Measurements from ENCODE around the gene GUCA1A. TPM values are rescaled to one million over a fixed set of nuclear protein-coding genes. Genes with fewer than 3 reads are reported as not detected.
"Not testable (repeated sequence)": the region's sequence is repeated elsewhere in the genome, so short reads cannot be mapped to it uniquely, and the experiment has no call there.

The GUCA1A gene
- polyA plus RNA-seq, 1 donor, result not detected

DNA sequence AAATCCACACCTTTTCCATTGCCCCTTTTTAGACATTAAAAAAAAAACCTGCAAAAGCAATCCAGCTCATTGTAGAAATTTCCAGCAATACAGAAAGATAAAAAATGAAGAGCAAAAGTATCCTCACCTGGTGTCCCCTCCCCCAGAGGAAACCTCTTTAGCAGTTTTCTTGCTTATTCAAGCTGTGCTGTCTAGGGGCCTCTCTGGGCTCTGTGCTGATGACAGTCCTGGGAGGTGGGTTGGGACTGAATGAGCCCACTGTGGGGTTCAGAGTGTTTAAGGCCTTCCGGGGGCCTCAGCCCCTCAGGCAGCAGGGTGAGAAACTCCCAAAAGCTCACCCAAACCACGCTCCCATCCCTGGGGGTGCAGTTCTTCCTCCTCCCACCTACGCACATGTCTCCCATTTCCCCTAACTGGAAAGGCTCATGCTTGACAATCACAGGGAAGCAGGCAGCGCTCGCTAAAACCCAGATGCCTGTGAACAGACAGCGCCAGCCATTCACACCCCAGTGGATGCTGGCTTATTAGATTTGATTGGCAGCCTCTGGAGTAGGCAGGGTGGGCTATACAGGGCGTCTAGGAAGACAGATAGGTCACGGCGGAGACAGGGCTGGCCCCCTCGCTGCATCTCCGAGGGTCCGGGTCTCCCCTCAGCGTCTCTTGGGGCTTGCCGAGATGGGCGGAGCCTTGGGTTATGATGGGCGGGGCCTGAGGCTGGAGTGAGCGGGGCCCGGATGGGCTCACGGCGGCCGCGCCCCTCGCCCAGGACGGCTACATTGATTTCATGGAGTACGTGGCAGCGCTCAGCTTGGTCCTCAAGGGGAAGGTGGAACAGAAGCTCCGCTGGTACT is 4.6 kb downstream of the GUCA1A start:
- DNase-seq, result no peak

DNA sequence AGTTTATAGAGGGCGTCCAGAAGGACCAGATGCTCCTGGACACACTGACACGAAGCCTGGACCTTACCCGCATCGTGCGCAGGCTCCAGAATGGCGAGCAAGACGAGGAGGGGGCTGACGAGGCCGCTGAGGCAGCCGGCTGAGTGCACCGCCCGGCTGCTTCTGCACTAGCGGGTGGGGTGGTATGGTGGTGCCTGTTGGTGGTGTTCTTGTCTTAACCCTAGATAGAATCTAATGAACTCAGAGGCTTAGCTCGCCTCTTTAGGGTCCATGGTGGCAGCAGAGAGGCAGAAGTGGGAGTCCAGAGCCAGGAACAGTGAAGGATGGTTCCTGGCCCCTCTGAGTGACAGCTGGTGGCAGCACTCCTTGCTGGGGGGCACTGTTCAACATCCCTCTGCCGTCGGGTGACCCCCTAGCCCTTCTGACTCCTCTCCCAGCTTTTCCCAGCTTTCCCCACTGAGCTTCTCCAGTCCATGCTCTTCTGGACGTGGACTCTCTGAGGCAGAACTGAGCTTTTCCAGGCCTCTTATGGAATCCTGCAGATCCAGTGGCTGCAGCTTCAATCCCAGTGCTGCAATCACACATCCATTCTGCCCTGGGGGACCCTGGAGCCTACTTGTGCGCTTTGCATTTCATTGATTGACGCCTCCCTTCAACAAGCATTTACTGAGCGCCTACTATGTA is 6.2 kb downstream of the GUCA1A start:
- no peak for DNase-seq

DNA sequence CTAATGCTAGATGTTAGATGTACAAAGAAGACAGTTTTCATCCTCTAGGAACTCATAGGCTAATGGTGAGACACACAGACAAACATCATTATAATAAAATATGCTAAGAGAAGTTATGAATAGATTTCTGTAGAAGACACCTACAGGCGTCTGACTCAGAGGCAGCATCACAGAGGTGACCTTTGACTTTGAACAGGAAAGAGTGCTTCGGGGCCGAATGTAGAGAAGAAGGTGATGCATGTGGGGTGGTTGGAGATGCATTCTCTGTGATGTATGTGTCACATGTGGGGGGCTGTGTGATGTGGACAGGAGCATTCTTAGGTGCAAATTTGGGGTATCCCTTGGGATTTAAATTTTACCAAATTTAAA is 6.8 kb downstream of the GUCA1A start:
- DNase-seq, result no peak

DNA sequence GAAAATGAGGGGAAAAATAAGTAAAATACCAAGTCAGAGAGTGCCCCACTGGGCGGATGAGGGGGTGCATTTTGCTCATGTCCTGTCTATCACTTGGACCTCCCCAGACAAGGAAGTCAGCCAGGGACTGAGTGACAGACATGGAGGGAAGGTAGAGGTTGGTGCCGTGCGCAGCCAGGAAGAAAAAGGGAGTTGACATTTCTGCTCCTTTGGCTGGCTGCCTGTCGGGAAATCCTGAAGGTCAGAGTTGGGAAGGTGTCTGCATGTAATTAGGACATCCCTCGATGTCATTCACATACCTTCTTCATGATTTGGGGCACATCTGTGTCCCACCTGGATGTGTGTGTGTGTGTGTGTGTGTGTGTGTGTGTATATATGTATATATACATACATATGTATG is 8.9 kb downstream of the GUCA1A start:
- no peak for DNase-seq

DNA sequence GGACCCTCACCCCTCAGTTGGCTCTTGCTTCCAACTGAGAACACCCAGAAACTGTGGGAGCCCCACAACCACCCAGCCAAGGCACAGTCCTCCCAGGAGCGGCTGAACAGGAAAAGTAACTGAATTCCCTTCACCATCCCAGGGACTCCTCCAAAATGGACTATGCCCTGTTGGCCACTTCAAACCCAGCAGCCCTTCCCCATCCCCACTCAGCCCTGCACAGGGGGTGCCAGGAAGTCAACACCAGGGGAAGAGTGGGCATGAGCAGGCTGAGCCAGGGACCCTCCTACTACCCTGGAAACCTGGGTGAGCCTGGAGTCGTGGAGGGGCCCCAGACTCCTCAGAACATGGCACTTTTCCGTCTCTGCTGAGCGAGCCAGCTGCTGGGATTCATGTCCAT is 11.3 kb downstream of the GUCA1A start:
- no peak for DNase-seq

DNA sequence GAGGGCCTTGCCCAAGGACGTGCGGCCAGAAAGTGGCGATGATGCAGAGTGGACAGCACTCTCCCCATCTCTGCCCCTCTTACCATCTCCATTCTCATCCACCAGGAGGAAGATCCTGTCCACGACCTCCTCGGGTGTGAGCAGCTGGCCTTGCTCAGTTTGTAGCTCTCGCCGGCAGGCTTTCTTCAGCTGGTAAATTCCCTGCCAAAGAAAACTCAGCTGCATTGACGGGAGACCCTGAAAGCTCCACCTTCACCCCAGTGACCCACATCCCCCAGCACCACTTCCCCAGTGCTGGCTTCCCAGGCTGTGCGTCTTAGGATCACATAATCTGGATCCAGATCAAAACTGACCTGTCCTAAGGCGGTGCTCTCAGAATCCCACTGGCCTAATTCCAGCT is 12.4 kb downstream of the GUCA1A start:
- no peak for DNase-seq

DNA sequence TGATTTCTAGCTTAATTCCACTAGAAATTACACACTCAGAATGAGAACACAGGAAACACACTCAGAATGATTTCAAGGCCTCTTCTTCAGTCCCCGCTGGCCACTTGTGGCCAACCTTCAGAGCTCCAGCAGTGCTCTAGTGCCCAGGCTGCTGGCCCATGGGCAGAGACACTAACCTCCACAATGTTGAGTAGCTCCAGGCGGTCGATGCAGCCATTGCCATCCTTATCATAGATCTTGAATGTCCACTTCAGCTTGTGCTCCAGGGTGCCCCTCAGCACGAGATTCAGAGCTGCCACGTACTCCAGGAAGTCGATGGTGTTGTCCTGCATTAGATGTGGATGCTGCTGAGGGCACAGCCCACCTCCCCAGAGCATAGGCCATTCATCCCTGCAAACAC is 15.2 kb downstream of the GUCA1A start:
- no peak for DNase-seq

DNA sequence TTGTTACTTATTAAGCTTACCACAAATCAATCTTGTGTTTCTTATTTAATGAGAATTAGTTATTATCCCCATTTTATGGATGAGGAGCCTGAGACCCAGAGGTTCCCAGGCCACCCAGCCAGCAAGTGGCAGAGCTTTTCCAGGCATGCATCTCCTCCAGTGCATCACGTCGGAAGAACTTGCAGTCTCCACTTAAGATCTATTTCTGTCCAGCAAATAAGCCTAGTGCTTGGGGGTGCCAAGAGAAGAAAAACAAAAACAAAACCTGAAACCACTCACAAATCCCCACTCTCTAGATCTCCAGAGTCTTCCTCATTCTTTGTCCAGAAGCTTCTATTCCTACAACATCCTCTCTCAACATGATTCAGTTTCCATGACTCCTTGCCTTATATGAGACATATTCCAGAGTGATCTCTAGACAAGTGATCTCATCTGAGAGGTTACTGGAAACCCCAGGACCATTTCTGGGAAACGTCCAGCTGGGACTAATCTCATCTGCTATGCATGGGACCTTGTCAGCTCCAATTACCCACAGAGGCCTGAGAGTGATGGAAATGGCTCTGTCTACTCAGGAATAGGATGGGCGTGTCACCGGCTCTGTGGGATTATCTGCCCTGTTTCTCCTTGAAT is 17.5 kb downstream of the GUCA1A start:
- no peak for DNase-seq

DNA sequence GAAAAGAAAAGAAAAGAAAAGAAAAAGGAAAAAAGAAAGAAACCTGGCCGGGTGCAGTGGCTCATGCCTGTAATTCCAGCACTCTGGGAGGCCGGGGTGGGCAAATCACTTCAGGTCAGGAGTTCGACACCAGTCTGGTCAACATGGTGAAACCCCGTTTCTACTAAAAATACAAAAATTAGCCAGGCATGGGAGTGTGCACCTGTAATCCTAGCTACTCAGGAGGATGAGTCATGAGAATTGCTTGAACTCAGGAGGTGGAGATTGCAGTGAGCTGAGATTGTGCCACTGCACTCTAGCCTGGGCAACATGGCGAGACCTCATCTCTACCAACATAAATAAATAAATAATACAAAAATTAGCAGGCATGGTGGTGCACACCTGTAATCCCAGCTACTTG is 19.2 kb downstream of the GUCA1A start:
- not testable (repeated sequence) for DNase-seq

DNA sequence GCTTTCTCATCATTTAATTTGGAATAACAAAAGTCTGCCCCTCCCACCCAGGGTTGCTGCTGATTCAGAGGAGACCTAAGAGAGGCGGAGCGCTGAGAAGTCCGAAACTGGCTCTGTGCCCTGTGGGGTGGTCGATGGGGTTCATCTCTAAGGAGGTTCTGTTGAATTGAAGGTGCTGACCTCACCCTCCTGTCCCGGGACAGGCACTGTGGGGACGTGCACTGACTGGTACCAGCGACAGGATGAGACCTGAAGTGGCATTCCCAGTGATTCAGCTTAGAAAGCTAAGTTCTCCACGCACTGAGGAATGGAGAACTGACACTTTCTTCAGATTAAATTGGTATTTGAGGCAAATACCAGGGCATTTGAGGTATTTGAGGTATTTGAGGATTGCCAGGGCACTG is 20.3 kb downstream of the GUCA1A start:
- DNase-seq, result no peak

DNA sequence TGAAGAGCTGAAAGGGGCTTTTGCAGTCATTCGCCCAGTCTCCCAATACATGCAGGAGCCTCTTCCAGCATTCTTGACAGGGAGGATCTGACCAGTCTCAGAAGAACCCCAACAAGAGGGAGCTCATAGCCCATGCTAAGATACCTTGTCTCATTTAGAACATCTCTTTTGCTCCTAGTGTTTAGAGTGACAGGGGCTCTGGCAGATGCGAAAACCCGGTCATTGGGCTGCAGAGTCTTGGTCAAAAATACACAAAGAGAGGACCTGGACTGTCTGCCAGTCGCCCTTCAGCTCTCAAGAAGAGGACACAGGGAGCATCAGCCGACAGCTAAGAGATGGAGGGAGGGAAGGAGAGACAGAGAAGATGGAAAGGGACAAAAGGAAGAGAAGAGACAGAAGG is 20.9 kb downstream of the GUCA1A start:
- no peak for DNase-seq

DNA sequence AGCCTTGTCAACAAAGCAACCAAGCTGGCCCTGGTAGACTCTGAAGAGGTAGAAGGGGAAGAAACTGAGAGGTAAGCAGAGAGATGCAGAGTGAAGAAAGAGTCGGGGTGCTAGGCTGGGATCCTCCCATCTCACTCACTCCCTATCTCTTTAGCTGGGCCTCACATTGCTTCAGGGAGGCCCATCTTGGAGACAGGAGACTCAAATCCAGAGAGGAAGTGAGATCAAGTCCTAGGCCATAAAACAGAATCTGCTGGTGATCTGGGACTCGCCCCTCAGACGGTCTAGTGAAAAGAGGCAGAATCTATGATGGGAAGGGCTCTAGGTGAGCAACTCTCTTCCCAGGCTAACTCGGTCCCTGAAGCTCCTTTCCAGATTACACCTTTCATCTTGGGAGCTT is 22.3 kb downstream of the GUCA1A start:
- DNase-seq, result no peak

DNA sequence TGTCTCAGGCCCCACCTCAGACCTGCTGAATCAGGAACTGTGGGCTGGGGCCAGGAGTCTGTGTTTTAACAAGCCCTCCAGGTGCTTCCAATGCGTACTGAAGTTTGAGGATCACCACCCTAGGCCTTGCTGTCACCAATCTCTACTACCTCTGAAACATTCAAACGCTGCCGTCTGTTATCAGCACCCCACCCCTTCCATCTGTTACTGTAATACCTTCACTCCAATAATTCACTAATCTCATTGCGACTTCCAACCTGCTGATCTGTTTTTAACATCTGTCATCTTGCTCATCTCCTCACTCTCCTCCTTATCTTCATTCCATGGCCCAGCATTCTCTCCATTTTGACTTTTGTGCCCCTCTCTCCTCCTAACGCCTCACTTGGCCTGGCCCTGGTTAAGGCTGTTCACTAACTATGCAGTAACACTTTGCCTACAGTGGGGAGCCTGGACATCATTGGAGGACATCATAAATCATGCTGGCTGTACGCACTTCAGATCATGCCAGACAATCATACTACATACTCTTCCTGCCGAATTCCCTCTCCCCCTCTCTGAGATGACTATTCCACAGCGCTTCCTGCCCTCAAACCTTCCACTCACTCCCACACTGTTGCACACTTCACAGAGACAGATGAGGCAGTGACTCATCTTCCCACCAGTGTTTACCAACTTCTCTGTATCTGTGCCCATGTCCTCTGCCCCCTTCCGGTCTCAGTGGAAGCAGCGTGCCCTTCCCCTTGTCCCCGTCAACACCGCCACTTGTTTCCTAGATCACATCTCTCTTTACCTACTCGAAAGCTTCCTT is 24.6 kb downstream of the GUCA1A start:
- DNase-seq, result no peak

DNA sequence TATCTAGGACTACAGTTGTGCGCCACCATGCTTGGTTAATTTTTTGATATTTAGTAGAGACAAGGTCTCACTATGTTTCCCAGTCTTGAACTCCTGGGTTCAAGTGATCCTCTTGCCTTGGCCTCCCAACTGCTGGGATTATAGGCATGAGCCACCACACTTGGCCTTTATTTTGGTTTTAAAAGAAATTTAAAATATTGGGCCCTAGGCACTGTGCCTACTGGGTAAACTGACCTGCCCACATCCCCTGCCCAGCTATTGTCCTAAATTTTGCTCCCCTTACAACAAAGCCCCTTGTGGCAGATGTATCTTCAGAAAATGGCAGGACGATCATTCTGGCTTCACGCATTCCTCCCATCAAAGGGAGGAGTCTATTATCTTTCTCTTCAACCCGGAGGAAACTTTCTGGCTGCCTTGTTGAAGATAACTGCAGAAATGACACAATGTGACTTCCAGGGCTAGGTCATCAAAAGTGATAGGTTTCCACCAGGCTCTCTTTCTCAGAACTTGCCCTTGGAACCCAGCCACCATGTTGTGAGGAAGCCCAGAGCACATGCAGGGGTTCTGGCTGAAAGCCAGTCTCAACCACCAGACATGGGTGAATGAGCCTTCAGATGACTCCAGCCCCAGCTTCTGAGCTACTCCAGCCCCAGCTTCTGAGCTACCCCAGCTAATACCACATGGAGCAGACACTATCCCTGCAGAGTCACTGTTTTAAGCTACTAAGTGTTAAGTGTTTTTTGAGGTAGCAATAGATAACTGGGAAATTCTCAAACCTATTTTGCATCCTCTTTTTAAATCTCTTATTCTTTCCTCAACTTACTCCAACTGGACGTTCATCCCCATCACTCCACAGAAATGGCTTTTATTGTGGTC is 26.2 kb downstream of the GUCA1A start:
- no peak for DNase-seq

DNA sequence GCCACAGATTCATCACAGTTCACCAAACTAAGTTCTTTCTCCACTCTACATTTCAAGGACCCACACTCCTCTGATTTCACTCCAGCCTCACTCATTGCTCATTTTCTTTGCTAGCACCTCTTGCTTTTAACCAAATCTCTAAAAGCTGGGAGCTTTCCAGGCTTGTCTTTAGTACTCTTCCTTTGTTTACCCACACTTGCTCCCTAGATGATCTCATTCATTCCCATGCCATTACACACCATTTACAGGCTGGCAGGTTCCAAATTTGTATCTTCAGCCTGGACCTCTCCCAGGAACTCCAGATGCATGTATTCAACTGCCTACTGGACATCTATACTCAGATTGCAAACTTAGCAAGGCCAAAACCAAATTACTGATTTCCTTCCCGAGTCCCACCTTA is 26.9 kb downstream of the GUCA1A start:
- no peak for DNase-seq

DNA sequence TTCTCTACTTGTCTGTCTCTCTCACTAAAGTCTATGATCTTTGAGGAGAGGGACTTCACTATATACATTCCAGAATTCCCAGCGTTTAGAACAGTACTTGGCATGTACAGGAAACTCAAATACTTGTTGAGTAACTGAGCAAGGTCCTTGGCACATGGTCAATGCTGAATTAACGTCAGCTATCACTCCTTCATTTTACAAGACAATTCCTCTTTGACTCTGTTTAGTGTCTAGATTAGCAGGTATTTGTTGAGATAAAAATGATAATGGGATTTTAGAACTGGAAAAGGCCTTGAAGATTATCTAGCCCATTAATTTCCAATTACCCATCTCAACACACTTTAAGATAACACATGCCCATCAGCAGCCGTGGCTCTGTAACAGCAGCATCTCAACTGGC is 28.2 kb downstream of the GUCA1A start:
- DNase-seq, result no peak

DNA sequence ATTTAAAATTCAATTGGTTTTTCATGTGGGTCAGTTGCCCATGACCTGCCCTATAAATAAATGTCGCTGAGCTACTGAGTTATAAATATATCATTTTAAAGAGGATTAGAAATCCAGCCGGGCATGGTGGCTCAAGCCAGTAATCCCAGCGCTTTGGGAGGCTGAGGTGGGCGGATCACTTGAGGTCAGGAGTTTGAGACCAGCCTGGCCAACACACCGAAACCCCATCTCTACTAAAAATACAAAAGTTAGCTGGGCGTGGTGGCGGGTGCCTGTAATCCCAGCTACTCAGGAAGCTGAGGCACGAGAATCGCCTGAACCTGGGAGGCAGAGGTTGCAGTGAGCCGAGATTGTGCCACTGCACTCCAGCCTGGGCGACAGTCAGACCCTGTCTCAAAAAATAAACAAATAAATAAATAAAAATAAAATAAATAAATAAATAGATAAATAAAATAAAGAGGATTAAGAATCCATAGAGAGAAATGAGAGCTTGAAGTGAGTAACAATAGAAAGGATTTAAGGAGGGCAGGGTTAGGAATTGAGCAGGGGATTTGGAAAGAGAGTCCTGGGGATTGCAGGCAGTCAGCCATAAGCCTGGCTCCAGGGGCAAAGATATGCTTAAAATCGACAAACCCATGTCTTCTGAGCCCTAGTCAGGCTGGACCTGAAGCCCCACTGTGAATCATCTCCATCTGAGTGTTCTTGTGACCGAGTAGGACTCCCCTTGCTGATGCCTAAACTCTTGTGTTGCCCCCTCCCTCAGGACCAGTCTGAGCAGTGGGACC is 29.2 kb downstream of the GUCA1A start:
- not testable (repeated sequence) for DNase-seq

DNA sequence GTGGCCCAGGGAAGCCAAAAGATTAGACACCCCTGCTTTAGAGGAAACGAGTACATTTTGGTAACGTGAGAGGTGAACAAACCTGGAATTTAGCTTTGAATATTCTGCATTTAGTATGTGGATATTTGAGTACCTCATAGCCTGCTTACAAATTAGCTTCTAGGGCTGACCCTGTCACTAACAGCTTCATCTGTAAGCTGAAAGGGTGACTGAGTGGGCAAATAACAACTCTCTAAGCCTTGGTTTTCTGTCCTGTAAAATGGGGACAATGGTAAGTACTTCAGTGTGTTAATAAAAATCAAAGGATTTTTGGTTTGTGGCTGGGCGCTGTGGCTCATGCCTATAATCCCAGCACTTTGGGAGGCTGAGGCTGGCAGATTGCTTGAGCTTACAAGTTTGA is 30.0 kb downstream of the GUCA1A start:
- no peak for DNase-seq

DNA sequence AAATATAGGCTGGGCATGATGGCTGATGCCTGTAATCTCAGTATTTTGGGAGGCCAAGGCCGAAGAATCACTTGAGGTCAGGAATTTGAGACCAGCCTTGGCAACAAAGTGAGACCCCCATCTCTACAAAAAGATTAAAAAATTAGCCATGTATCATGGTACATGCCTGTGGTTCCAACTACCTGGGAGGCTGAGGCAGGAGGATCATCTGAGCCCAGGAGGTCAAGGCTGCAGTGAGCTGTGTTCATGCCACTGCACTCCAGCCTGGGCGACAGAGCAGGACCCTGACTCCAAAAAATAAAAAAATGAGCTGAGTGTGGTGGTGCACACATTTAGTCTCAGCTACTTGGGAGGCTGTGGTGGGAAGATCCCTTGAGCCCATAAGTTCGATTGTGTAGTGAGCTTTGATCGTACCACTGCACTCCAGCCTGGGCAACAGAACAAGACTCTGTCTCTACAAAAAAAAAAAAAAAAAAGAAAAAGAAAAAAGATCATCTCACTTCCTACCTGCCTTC is 31.7 kb downstream of the GUCA1A start:
- no peak for DNase-seq

DNA sequence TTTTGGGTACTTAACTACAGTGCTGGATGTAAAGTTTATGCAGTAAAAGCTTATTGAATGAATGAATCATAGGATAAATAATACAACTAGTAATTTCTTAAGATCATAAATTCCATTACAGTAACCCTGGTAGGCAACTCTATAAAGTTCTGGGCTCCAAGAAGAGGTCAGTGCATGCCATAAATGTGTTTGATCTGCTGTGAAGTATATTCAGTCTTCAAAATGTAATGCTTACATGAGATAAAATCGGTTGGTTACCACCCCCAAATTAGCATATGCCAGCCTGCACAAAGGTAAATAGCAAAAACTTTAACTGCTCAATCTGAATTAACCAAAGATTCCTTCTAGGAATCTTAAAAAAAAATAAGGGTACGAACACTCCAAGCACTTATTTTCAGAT is 34.4 kb downstream of the GUCA1A start:
- not testable (repeated sequence) for DNase-seq

DNA sequence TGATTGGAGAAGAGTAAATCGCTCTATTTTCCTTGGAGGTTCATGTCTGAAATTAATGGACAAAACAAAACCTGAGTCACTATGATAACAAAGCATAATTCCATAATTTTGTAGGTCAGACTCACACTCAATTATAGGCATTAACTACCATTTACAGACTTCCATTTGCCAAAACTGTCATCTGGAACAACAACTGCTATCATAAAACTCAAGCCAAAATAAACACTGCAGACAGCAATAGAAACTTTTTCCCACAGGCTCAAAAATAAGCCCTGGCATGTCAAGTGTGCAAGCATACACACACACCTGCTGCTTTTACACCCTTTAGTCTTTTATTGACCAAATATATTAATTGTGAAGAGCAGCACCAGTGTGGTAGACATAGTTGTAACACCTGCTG is 37.4 kb downstream of the GUCA1A start:
- DNase-seq, result no peak
